Motor neuron (in vitro differentiated cells): ENCODE results near the gene OR52N2. TPM values are rescaled to one million over a fixed set of nuclear protein-coding genes. Genes with fewer than 3 reads are reported as not detected.

Source experiments
- ATAC-seq, 8 experiments: fragments of 200-7000 bp; cut with Tn5 transposase; replicated peaks in 6 of 8; 2 replicates each; pipeline ENCODE4 v1.8.0; 2021; ENCODE audit warnings: mild to moderate bottlenecking in 8 of 8, moderate library complexity in 8 of 8
- H3K27ac ChIP-seq, 2 donors: fragments of 250-450 bp; sonication (Bioruptor Pico); 2 replicates each; pipeline ENCODE4 v1.9.0; 2021; ENCODE audit warnings: antibody characterized with exemption in 2 of 2, mild to moderate bottlenecking in 2 of 2, moderate library complexity in 1 of 2
- H3K4me1 ChIP-seq, 2 donors: fragments of 250-450 bp; sonication (Bioruptor Pico); replicated peaks in 1 of 2; 2 replicates each; pipeline ENCODE4 v1.6.1; 2021; ENCODE audit warnings: antibody characterized with exemption in 2 of 2, mild to moderate bottlenecking in 2 of 2, moderate library complexity in 1 of 2
- H3K4me3 ChIP-seq, 5 donors: fragments of 250-450 bp; sonication (Bioruptor Pico); 2 replicates each; pipeline ENCODE4 v1.9.0; 2021; ENCODE audit warnings: antibody characterized with exemption in 5 of 5, mild to moderate bottlenecking in 5 of 5, moderate library complexity in 4 of 5
- WGBS, 10 experiments: fragments of 450-650 bp; shearing (Covaris generic); methylation state at CpG; one replicate each; pipeline ENCODE4 v1.0.0; 2022; 5-methylcytosine and 5-hydroxymethylcytosine counted together
- in situ Hi-C, 9 experiments: fragments of 400-800 bp; cut with MboI; loops; one replicate each; pipeline ENCODE4 v1.15.0; 2021; ENCODE audit warnings: low sequenced_read_pairs in 9 of 9, low pct_unique_long_range_greater_than_20kb in 2 of 9; ENCODE audit not compliant: unreplicated experiment in 9 of 9
- total RNA-seq, 8 experiments: library from RNA; unstranded; fragments of 300-600 nt; gene quantifications; 2 replicates each; pipeline versions ENCODE4 v1.2.3 to v1.2.4, GENCODE V29; 2022

OR52N2 gene
- total RNA-seq, 8 experiments from 2014 or later, result 0.66 TPM; not detected in 7

DNA sequence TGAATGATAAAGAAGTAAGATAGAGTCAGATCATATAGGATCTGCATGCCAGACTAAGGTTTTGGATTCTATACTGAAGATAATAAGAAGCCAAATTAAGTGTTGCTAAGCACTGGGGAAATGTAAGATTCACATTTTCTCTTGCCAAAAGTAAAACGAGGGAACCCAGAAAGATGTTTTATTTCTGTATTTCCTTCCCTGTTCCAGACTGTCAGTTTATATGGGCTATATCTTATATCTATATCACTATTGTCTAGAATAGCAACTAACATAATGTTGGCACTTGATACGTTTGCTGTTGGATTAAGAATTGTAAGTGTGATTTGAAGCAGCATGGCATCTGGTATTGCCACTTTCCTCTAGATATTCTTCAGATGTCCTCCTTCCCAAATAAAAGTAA lies 24.7 kb downstream of the OR52N2 start:
- in situ Hi-C loops, result no loop called here
- Histone ChIP-seq H3K27ac (no peak overlapping the region), H3K4me1 (no peaks in the 10 kb centered on the region), H3K4me3 (no peak overlapping the region)
- ATAC-seq, result no peak
- WGBS, 10 experiments, result 21 to 89% (median 45%) methylated on average over 1 to 2 of the region's 2 CpGs; no CpG with 5 or more reads in 2 of the 10 experiments

DNA sequence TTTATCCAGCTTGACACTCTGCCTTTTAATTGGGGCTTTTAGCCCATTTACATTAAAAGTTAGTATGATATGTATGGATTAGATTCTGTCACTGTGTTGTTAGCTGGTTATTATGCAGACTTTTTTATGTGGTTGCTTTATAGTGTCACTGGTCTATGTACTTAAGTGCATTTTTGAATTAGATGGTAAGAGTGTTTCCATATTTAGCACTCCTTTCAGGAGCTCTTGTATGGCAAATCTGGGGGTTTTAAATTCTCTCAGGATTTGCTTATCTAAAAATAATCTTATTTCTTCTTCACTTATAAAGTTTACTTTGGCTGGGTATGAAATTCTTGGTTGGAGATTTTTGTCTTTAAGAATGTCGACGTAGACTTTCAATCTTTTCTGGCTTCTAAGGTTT lies 29.0 kb downstream of the OR52N2 start:
- H3K27ac ChIP-seq, result no peak overlapping the region
- H3K4me3 ChIP-seq, result no peak overlapping the region
- no peaks in the 10 kb centered on the region for H3K4me1 ChIP-seq
- ATAC-seq, result no peak
- in situ Hi-C loops, result no loop called here
- WGBS, 10 experiments, result 43 to 94% (median 89%) methylated on average over 2 of the region's 2 CpGs; no CpG with 5 or more reads in 3 of the 10 experiments

GRCh38 chr11:5841797-5842196 lies 33.1 kb downstream of the OR52N2 start, which contains the start of gene OR52E6:
TSS of gene OR52E6 (minus strand) at chr11:5841897. CDS start at chr11:5841897, 0 bp downstream.
- WGBS, 10 experiments, result 17 to 88% (median 68%) methylated on average over 1 of the region's 1 CpG; no CpG with 5 or more reads in 6 of the 10 experiments

GRCh38 chr11:5846701-5847100 lies 38.0 kb downstream of the OR52N2 start:
- no peak for ATAC-seq
- WGBS, 10 experiments, result 0 to 100% (median 37%) methylated on average over 1 of the region's 1 CpG; no CpG with 5 or more reads in 2 of the 10 experiments
- Histone ChIP-seq H3K4me1 (no peaks in the 10 kb centered on the region), H3K27ac (no peak overlapping the region), H3K4me3 (no peak overlapping the region)
- in situ Hi-C loops, result no loop called here

More at GRCh38 chr11:5841797-5842196, 33.1 kb downstream of the OR52N2 start, which contains the start of gene OR52E6:
- no peak within 1 kb of the TSS for H3K4me3 ChIP-seq
- no peak for ATAC-seq
- in situ Hi-C loops, result no loop called here
- no peak within 1 kb of the TSS for H3K27ac ChIP-seq
- no peaks in the 10 kb centered on the region for H3K4me1 ChIP-seq

DNA sequence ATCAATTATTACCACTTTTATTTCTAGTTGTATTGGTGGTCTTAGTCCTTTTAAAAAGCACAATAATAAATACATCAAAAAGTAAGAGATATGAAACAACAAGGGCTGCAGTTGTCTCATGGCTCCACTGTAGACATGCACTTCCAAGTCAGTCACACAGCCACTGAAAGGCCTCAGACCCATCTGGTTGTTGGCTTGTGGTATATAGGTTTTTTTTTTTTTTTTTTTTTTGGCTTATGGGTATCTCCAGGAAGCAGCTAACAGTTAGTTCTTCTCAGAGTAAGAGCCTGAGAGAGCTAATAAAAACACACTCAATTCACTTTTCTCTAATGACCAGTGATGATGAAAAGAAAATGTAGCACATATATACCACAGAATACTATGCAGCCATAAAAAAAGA lies 39.0 kb downstream of the OR52N2 start:
- in situ Hi-C loops, result no loop called here
- no peak overlapping the region for H3K4me3 ChIP-seq
- H3K4me1 ChIP-seq, result no peaks in the 10 kb centered on the region
- no peak for ATAC-seq
- no peak overlapping the region for H3K27ac ChIP-seq

GRCh38 chr11:5851002-5851401 lies 42.3 kb downstream of the OR52N2 start:
- ATAC-seq, result peak in 1 of 8 experiments; percentile 38
- Histone ChIP-seq H3K4me3 (no peak overlapping the region), H3K4me1 (no peaks in the 10 kb centered on the region), H3K27ac (no peak overlapping the region)
- in situ Hi-C loops, result no loop called here
- 20 to 100% (median 82%) methylated on average over 1 of the region's 1 CpG; no CpG with 5 or more reads in 4 of the 10 experiments for WGBS, 10 experiments

DNA sequence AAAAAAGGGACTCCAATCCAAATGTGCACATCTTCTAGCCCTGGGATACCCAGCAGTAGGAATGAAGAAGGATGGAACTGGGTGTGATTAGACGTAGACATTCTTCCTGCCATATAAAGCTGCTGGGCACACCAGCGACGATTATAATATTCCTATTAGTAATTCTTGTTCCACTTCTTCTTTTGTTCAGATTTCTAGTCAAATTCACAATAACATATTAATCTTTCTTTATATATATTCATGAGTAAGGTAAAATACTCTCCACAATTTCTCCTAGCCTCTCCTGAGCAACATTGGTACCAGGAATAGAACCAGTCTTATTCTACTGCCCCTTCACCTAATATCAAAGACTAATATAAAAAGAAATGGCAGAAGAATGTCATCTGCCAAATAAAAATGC lies 48.9 kb downstream of the OR52N2 start, which contains the start of gene OR52E8:
OR52E8 (minus strand) TSS at position 101 of the 400 bp plus-strand sequence; CDS start at position 101, 0 bp downstream.
- no peak within 1 kb of the TSS for H3K4me3 ChIP-seq
- in situ Hi-C loops, result no loop called here
- ATAC-seq, result no peak
- H3K4me1 ChIP-seq, result no peaks in the 10 kb centered on the region
- WGBS, 10 experiments, result 27 to 100% (median 62%) methylated on average over 2 to 3 of the region's 3 CpGs; no CpG with 5 or more reads in 2 of the 10 experiments
- no peak within 1 kb of the TSS for H3K27ac ChIP-seq

DNA sequence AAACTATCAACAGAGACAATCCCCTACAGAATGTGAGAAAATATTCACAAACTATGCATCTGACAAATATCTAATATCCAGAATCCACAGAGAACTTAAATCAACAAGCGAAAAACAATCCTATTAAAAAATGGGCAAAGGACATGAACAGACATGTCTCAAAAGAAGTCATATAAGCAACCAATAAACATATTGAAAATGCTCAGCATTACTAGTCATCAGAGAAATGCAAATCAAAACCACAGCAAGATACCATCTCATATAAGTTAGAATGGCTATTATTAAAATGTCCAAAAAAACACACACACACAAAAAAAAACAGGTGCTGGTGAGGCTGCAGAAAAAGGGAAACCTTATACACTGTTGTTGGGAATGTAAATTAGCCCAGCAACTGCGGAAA lies 57.1 kb downstream of the OR52N2 start:
- WGBS, 10 experiments, result 20 to 100% (median 91%) methylated on average over 1 to 2 of the region's 2 CpGs; no CpG with 5 or more reads in 1 of the 10 experiments
- Histone ChIP-seq H3K27ac (no peak overlapping the region), H3K4me3 (no peak overlapping the region), H3K4me1 (no peaks in the 10 kb centered on the region)
- in situ Hi-C loops, result no loop called here
- peak in 2 of 8 experiments; percentile 23 to 43 for ATAC-seq

Other genes starting within 250 kb of the OR52N2 start
- 1 to 10 TPM in 2 of 8 experiments, under 1 TPM in 3, not detected in 3; 0.25 to 1.4 (median 0.67) TPM for gene OR52B6, start 228.0 kb upstream of the OR52N2 start, total RNA-seq
- 1 to 10 TPM; 1.2 to 9.0 (median 2.1) TPM for gene TRIM6, start 212.3 kb upstream of the OR52N2 start, total RNA-seq
- gene TRIM34, start 183.9 kb upstream of the OR52N2 start, total RNA-seq, result 1 to 10 TPM in 4 of 8 experiments, under 1 TPM in 4; 0.16 to 9.7 (median 2.2) TPM
- gene TRIM5, start 123.8 kb upstream of the OR52N2 start, total RNA-seq, result 10 to 100 TPM; 13.4 to 60.6 (median 23.7) TPM
- 100 to 1,000 TPM in 4 of 8 experiments, 10 to 100 TPM in 4; 31.4 to 246 (median 75.3) TPM for gene TRIM22, start 119.1 kb upstream of the OR52N2 start, total RNA-seq
- under 1 TPM in 6 of 8 experiments, not detected in 2; 0.08 to 0.43 (median 0.18) TPM for gene OR56B1, start 72.5 kb upstream of the OR52N2 start, total RNA-seq
- under 1 TPM in 7 of 8 experiments, not detected in 1; 0.21 to 0.81 (median 0.38) TPM for gene OR52N4, start 54.7 kb upstream of the OR52N2 start, total RNA-seq
- under 1 TPM in 2 of 8 experiments, not detected in 6; 0.05 to 0.47 TPM for gene OR52N5, start 25.6 kb upstream of the OR52N2 start, total RNA-seq
- gene OR52N1, start 17.7 kb upstream of the OR52N2 start, total RNA-seq, result under 1 TPM in 1 of 8 experiments, not detected in 7; 0.19 TPM
- under 1 TPM in 1 of 8 experiments, not detected in 7; 0.52 TPM for gene OR52E6, start 33.0 kb downstream of the OR52N2 start, total RNA-seq
- gene OR52E8, start 48.8 kb downstream of the OR52N2 start, total RNA-seq, result under 1 TPM in 2 of 8 experiments, not detected in 6; 0.18 to 0.28 TPM
- under 1 TPM in 3 of 8 experiments, not detected in 5; 0.05 to 0.52 (median 0.17) TPM for gene OR52E4, start 71.7 kb downstream of the OR52N2 start, total RNA-seq
- under 1 TPM in 2 of 8 experiments, not detected in 6; 0.19 to 0.24 TPM for gene OR52E5, start 84.3 kb downstream of the OR52N2 start, total RNA-seq
- gene OR56A3, start 133.3 kb downstream of the OR52N2 start, total RNA-seq, result under 1 TPM in 5 of 8 experiments, not detected in 3; 0.08 to 0.80 (median 0.10) TPM
- 1 to 10 TPM in 1 of 8 experiments, under 1 TPM in 2, not detected in 5; 0.32 to 1.6 (median 0.84) TPM for gene OR56A5, start 159.6 kb downstream of the OR52N2 start, total RNA-seq
- gene OR52L1, start 178.1 kb downstream of the OR52N2 start, total RNA-seq, result under 1 TPM in 2 of 8 experiments, not detected in 6; 0.21 to 0.62 TPM
- gene OR56A4, start 198.0 kb downstream of the OR52N2 start, total RNA-seq, result under 1 TPM in 4 of 8 experiments, not detected in 4; 0.10 to 0.76 (median 0.15) TPM
- under 1 TPM in 6 of 8 experiments, not detected in 2; under 0.01 to 0.38 (median 0.12) TPM for gene OR56A1, start 221.8 kb downstream of the OR52N2 start, total RNA-seq